Heart right ventricle (tissue), 16 donors: ENCODE measurements around the gene SSBP3. TPM values are rescaled to one million over a fixed set of nuclear protein-coding genes. Genes with fewer than 3 reads are reported as not detected.

Experiments used
- ATAC-seq, 8 donors: fragments of 200-7000 bp; cut with Tn5 transposase; one replicate each; pipeline ENCODE4 v1.9.1; 2020; ENCODE audit warnings: mild to moderate bottlenecking in 8 of 8, moderate library complexity in 8 of 8, moderate number of reproducible peaks in 1 of 8
- DNase-seq, 2 donors: peaks; one replicate each; pipeline ENCODE4 v3.0.0-alpha.2; 2020
- H3K27ac ChIP-seq, 10 donors: fragments of 200-600 bp; sonication (generic) in 2 of 10; one replicate each; pipeline versions ENCODE4 v1.5.0 to v1.8.0; 2020 to 2022; ENCODE audit warnings: mild to moderate bottlenecking in 3 of 10
- H3K27me3 ChIP-seq, 7 donors: fragments of 200-600 bp; one replicate each; pipeline ENCODE4 v1.8.0; 2021 to 2022; ENCODE audit warnings: mild to moderate bottlenecking in 2 of 7
- H3K36me3 ChIP-seq, 9 donors: fragments of 200-600 bp; sonication (generic) in 1 of 9; one replicate each; pipeline versions ENCODE4 v1.5.0 to v1.8.0; 2020 to 2022; ENCODE audit warnings: mild to moderate bottlenecking in 2 of 9
- H3K4me1 ChIP-seq, 9 donors: fragments of 200-600 bp; sonication (generic) in 1 of 9; one replicate each; pipeline versions ENCODE4 v1.5.0 to v1.8.0; 2020 to 2022; ENCODE audit warnings: mild to moderate bottlenecking in 4 of 9
- H3K4me3 ChIP-seq, 10 donors: fragments of 200-600 bp; sonication (generic) in 2 of 10; one replicate each; pipeline versions ENCODE4 v1.5.0 to v1.8.0; 2020 to 2022; ENCODE audit warnings: mild to moderate bottlenecking in 7 of 10, moderate library complexity in 2 of 10
- H3K9me3 ChIP-seq, 11 donors: fragments of 200-600 bp in 10 of 11; sonication (generic) in 2 of 11; one replicate each; pipeline versions ENCODE4 v1.5.0 to v1.8.0; 2013 to 2022; ENCODE audit warnings: mild to moderate bottlenecking in 2 of 11, control low read depth in 1 of 11, moderate library complexity in 1 of 11
- WGBS, 2 donors: extraction: QIAGEN DNeasy Blood & Tissue Kit; methylation state at CpG; one replicate each; pipeline ENCODE4 v1.1.7; 2013; ENCODE audit warnings: inconsistent platforms in 1 of 2; 5-methylcytosine and 5-hydroxymethylcytosine counted together
- intact Hi-C, 10 donors: fragments of 100-400 bp; cut with DNase I; formaldehyde crosslinking; loops; one replicate each; pipeline versions ENCODE4 v1.11.1 to v1.14.2; 2022
- polyA plus RNA-seq, 2 donors: library from polyadenylated mRNA; stranded (reverse); fragments of 200-250 nt; gene quantifications; one replicate each; pipeline ENCODE4 v1.2.3, GENCODE V29; 2013
- total RNA-seq, 10 donors: library from RNA; stranded (reverse); fragmentation: NEBNext Ultra II Directional in 3 of 10; extraction: Animal tissue kit (Norgen Biotek cat#: 25700) in 3 of 10; gene quantifications; one replicate each; pipeline versions ENCODE4 v1.2.1 to v1.2.4, GENCODE V29; 2021 to 2023
- TF ChIP-seq, protein P1 (sequence below), 9 donors: fragments of 200-600 bp; sonication (generic) in 2 of 9; IDR thresholded peaks; one replicate each; pipeline versions ENCODE4 v1.5.0 to v1.8.0; 2021 to 2022; ENCODE audit warnings: antibody characterized with exemption in 9 of 9, mild to moderate bottlenecking in 5 of 9, moderate library complexity in 1 of 9
- donor health status: Arrhythmogenic right ventricular cardiomyopathy.
- donor health status: ischemic (EF 13 %, LVEDD 7.1; RV severe dilation, severe dysfunction).
- donor health status: healthy with polysubstance abuse.
- donor health status: DM: no; HTN: yes; CAD: no.
- donor health status: DM: no; HTN: no; CAD: no.
- donor health status: ischemic (EF 25% LVEDD 6.9; RV normal size, moderate dysfunction).
- donor health status: ischemic (EF 25% LVEDD 5.7; RV mildly dilated, moderate dysfunction).
- donor health status: healthy.
- donor health status: DM: yes; HTN: yes; CAD: no.
- donor health status: Ischemic cardiomyopathy.
- donor health status: ischemic (EF 35%, LVEDD 5.7; RV mildly dilated, moderate dysfunction).
- donor health status: nonischemic (EF 11% LVEDD 7.7; RV severe dilation, severe dysfunction).
- donor health status: DM: yes; HTN: yes; CAD: no.
- donor health status: PGD.
- donor health status: ischemic (EF 29% LVEDD 5.4; RV normal size, mild dysfunction).
- donor health status: nonischemic (EF 23%, LVEDD 6.1; RV moderate dilation, normal function).

Gene SSBP3
- total and polyA plus RNA-seq, 12 donors = 17.6 to 71.9 (median 52.8) TPM

DNA sequence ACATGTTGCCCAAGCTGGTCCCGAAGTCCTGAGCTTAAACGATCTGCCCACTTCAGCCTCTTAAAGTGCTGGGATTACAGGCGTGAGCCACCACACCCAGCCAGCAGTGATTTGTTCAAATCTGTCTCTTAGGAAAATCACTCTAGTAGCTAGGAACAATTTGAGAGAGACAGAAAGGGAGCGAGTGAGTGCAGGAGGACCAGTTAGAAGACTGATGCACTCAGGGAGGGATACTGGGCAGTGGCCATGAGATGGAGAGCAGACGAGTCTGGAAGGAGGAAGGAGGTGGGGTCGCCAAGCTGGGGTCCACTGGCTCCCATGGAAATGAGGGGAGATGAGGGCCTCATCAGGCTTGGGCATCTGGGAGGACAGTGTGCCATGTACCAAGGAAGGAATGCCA lies 23.6 kb upstream of the SSBP3 start:
- intact Hi-C loops = no loop called here
- Histone ChIP-seq H3K36me3 (no peaks in the 10 kb centered on the region), H3K4me3 (no peak overlapping the region), H3K27ac (no peak overlapping the region), H3K9me3 (no peaks in the 10 kb centered on the region), H3K27me3 (no peaks in the 10 kb centered on the region), H3K4me1 (no peaks in the 10 kb centered on the region)
- no peak for ATAC-seq
- TF ChIP-seq, protein P1, sequence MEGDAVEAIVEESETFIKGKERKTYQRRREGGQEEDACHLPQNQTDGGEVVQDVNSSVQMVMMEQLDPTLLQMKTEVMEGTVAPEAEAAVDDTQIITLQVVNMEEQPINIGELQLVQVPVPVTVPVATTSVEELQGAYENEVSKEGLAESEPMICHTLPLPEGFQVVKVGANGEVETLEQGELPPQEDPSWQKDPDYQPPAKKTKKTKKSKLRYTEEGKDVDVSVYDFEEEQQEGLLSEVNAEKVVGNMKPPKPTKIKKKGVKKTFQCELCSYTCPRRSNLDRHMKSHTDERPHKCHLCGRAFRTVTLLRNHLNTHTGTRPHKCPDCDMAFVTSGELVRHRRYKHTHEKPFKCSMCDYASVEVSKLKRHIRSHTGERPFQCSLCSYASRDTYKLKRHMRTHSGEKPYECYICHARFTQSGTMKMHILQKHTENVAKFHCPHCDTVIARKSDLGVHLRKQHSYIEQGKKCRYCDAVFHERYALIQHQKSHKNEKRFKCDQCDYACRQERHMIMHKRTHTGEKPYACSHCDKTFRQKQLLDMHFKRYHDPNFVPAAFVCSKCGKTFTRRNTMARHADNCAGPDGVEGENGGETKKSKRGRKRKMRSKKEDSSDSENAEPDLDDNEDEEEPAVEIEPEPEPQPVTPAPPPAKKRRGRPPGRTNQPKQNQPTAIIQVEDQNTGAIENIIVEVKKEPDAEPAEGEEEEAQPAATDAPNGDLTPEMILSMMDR (IDR thresholded peaks at IDR 0.05) = no peak
- 93 to 94% methylated on average over 6 of the region's 6 CpGs for whole genome bisulfite sequencing, 2 donors
- DNase-seq = no peak

DNA sequence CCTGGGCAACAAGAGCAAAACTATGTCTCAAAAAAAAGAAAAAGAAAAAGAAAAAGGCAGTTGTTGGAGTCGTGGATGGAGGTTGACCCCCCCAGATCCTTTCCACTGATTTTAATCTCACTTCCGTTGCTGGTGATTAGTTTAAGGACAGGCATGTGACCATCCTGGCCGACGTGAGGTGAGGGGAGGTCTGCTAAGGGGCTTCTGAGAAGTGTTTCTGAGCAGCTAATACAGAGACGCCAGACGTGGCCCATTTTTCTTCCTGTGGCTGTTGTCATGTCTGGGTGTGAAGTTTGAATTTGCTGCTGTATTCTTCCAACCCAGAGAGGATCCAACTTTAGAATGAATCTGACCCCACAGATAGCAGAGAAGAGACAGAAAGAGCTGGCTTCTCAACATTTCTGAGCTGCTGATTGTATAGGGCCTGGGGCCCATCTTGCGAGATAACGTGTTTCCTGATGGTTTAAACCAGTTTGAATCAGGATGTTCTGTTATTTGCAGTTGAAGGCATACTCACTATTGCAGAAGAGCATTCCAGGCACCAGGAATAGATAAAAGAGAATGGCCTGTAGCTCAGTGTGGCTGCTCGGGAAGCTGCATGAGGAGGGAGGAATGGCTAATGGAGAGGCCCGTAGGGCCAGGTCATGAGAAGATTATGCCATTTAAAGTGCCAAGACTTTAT lies 22.8 kb upstream of the SSBP3 start:
- H3K4me3 ChIP-seq = no peak overlapping the region
- ATAC-seq (no peak), DNase-seq (no peak)
- WGBS, 2 donors = 57 to 65% methylated on average over 10 of the region's 10 CpGs
- H3K9me3 ChIP-seq = no peaks in the 10 kb centered on the region
- no peaks in the 10 kb centered on the region for H3K36me3 ChIP-seq
- intact Hi-C loops = no loop called here
- no peaks in the 10 kb centered on the region for H3K27me3 ChIP-seq
- H3K27ac ChIP-seq = no peak overlapping the region
- no peaks in the 10 kb centered on the region for H3K4me1 ChIP-seq
- TF ChIP-seq, protein P1 (IDR thresholded peaks at IDR 0.05) = no peak

DNA sequence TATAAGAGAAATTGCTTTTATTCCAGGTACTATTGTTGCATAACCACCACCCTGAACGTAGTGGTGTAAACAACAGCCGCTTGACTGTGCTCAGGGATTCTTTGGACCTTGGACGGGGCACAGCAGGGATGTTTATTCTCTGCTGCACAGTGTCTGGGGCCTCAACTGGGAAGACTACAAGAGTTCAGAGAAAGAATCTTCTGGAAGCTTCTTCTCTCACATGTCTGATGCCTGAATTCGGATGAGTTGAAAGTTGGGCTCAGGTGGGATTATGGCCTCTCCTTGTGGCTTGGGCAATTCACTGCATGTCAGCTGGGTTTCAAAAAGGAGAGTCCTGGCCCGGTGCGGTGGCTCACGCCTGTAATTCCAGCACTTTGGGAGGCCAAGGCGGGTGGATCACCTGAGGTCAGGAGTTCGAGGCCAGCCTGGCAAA lies 19.0 kb upstream of the SSBP3 start:
- Histone ChIP-seq H3K27ac (no peak overlapping the region), H3K4me3 (no peak overlapping the region), H3K9me3 (no peaks in the 10 kb centered on the region), H3K27me3 (no peaks in the 10 kb centered on the region), H3K36me3 (no peaks in the 10 kb centered on the region), H3K4me1 (no peaks in the 10 kb centered on the region)
- TF ChIP-seq, protein P1 (IDR thresholded peaks at IDR 0.05) = peak in 4 of 9 donors; percentile 6 to 16 (median 14)
- 89 to 92% methylated on average over 9 of the region's 9 CpGs for WGBS, 2 donors
- DNase-seq (no peak), ATAC-seq (no peak)
- intact Hi-C loops = no loop called here

DNA sequence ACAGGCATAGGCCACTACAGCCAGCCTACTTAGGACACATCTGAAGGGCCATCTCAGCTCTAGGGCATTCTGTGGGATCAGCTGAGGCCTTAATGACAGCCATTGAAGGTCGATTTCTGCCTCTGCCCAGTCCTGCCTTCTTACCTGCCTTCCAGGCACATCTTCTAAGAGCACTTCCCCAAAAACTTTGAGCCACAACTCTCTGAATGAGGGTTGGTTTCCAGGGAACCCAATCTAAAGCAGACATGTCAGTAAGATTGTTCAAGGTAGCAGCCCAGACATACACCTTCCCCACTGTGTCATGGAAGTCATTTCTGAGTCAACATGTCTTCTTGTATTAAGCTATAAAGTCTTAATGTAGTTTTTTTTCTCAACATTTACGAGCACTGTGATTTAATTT lies 18.2 kb upstream of the SSBP3 start:
- Histone ChIP-seq H3K4me3 (no peak overlapping the region), H3K9me3 (no peaks in the 10 kb centered on the region), H3K27ac (no peak overlapping the region), H3K36me3 (no peaks in the 10 kb centered on the region), H3K4me1 (no peaks in the 10 kb centered on the region), H3K27me3 (no peaks in the 10 kb centered on the region)
- TF ChIP-seq, protein P1 (IDR thresholded peaks at IDR 0.05) = no peak
- 81 to 87% methylated on average over 2 of the region's 2 CpGs for WGBS, 2 donors
- intact Hi-C loops = loop anchor here in 1 of 10 donors (5.0 kb wide), 1 partner anchor 302 kb away; no protein-coding TSS in a partner anchor
- no peak for DNase-seq
- ATAC-seq = no peak
